Gastroesophageal sphincter (tissue), 3 donors: ENCODE results near the gene UBE2E2.

ENCODE experiments used
- CTCF ChIP-seq, 4 experiments: fragments of 200-600 bp in 2 of 4; fragments of 450-650 bp in 2 of 4; sonication (generic) in 1 of 4; IDR thresholded peaks; one replicate each; pipeline ENCODE4 v1.5.1; 2017 to 2019; ENCODE audit warnings: antibody characterized with exemption in 4 of 4, mild to moderate bottlenecking in 2 of 4, moderate library complexity in 2 of 4
- EP300 ChIP-seq: sonication (generic); formaldehyde crosslinking; IDR thresholded peaks from one replicate; pipeline ENCODE4 v1.6.1; 2017; ENCODE audit warnings: antibody characterized with exemption, mild to moderate bottlenecking
- POLR2A ChIP-seq, 2 donors: fragments of 450-650 bp; IDR thresholded peaks; one replicate each; pipeline ENCODE4 v1.6.1; 2017; ENCODE audit warnings: antibody characterized with exemption in 2 of 2, mild to moderate bottlenecking in 2 of 2, moderate library complexity in 1 of 2
- POLR2AphosphoS5 ChIP-seq: sonication (generic); formaldehyde crosslinking; IDR thresholded peaks from one replicate; pipeline ENCODE4 v1.6.1; 2017; ENCODE audit warnings: antibody characterized with exemption

- TF ChIP-seq CTCF (IDR thresholded peaks at IDR 0.05) (no peak), EP300 (no peak), POLR2A (IDR thresholded peaks at IDR 0.05) (no peak), POLR2AphosphoS5 (no peak)
These were observed 377.1 kb downstream of the UBE2E2 start for GRCh38 chr3:23580096-23580713.
